ENCODE measurements around the gene DALRD3.

DALRD3 gene

GRCh38 chr3:49016414-49017228, 1.8 kb downstream of the DALRD3 start:
- TF ChIP-seq ZNF274 (IDR thresholded peaks at IDR 0.05; ENCODE audit: low read depth, low read length) = no peak
- no peak overlapping the region for H3K4me3 ChIP-seq (ENCODE audit: low read length)

- no peak for TF ChIP-seq ZNF274 (IDR thresholded peaks at IDR 0.05; ENCODE audit: low read depth, low read length)
- H3K4me3 ChIP-seq (ENCODE audit: low read length) = no peak overlapping the region
These were observed 2.6 kb downstream of the DALRD3 start for GRCh38 chr3:49015765-49016164.

DNA sequence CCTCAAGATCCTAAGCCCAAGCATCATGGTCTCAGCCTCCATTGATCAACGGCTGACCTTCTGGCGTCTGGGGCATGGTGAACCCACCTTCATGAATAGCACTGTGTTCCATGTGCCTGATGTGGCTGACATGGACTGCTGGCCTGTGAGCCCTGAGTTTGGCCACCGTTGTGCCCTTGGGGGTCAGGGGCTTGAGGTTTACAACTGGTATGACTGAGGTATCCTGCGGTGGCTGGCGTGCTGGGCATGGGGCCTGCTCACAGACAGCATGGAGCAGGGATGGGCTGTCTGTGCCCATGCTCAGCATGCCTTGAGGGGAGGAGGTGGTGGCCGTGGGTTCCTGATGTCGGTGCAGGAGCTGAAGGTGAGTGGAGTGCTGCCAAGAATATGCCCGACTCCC, 3.3 kb downstream of the DALRD3 start:
- H3K4me3 ChIP-seq (ENCODE audit: low read length) = no peak overlapping the region
- no peak for TF ChIP-seq ZNF274 (IDR thresholded peaks at IDR 0.05; ENCODE audit: low read depth, low read length)

GRCh38 chr3:49013738-49014660, 4.4 kb downstream of the DALRD3 start:
- no peak overlapping the region for H3K4me3 ChIP-seq (ENCODE audit: low read length)
- TF ChIP-seq ZNF274 (IDR thresholded peaks at IDR 0.05; ENCODE audit: low read depth, low read length) = no peak

DNA sequence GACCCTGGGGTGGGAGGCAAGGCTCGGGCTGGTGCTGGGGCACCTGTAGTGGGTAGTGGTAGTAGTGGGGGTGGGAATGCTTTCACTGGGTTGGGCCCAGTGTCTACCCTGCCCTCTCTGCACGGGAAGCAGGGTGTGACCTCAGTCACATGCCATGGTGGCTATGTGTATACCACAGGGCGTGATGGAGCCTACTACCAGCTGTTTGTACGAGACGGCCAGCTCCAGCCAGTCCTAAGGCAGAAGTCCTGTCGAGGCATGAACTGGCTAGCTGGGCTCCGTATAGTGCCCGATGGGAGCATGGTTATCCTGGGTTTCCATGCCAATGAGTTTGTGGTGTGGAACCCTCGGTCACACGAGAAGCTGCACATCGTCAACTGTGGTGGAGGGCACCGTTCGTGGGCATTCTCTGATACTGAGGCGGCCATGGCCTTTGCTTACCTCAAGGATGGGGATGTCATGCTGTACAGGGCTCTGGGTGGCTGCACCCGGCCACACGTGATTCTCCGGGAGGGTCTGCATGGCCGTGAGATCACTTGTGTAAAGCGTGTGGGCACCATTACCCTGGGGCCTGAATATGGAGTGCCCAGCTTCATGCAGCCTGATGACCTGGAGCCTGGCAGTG, 5.2 kb downstream of the DALRD3 start:
- no peak for TF ChIP-seq ZNF274 (IDR thresholded peaks at IDR 0.05; ENCODE audit: low read depth, low read length)
- no peak overlapping the region for H3K4me3 ChIP-seq (ENCODE audit: low read length)

DNA sequence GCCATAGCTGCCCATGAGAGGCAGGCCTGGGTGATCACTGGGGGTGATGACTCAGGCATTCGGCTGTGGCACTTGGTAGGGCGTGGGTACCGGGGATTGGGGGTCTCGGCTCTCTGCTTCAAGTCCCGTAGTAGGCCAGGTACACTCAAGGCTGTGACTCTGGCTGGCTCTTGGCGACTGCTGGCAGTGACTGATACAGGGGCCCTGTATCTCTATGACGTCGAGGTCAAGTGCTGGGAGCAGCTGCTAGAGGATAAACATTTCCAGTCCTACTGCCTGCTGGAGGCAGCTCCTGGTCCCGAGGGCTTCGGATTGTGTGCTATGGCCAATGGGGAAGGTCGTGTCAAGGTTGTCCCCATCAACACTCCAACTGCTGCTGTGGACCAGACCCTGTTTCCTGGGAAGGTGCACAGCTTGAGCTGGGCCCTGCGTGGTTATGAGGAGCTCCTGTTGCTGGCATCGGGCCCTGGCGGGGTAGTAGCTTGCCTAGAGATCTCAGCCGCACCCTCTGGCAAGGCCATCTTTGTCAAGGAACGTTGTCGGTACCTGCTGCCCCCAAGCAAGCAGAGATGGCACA, 5.9 kb downstream of the DALRD3 start:
- H3K4me3 ChIP-seq (ENCODE audit: low read length) = no peak overlapping the region
- no peak for TF ChIP-seq ZNF274 (IDR thresholded peaks at IDR 0.05; ENCODE audit: low read depth, low read length)

- TF ChIP-seq ZNF274 (IDR thresholded peaks at IDR 0.05; ENCODE audit: low read depth, low read length) = no peak
- H3K4me3 ChIP-seq (ENCODE audit: low read length) = no peak overlapping the region
These were observed 9.0 kb downstream of the DALRD3 start for GRCh38 chr3:49009396-49009795.

- peak overlapping the region; percentile 91; the same call in 1 of the 2 replicates for H3K4me3 ChIP-seq (ENCODE audit: low read length)
These were observed 9.8 kb downstream of the DALRD3 start for GRCh38 chr3:49008627-49009026.

DNA sequence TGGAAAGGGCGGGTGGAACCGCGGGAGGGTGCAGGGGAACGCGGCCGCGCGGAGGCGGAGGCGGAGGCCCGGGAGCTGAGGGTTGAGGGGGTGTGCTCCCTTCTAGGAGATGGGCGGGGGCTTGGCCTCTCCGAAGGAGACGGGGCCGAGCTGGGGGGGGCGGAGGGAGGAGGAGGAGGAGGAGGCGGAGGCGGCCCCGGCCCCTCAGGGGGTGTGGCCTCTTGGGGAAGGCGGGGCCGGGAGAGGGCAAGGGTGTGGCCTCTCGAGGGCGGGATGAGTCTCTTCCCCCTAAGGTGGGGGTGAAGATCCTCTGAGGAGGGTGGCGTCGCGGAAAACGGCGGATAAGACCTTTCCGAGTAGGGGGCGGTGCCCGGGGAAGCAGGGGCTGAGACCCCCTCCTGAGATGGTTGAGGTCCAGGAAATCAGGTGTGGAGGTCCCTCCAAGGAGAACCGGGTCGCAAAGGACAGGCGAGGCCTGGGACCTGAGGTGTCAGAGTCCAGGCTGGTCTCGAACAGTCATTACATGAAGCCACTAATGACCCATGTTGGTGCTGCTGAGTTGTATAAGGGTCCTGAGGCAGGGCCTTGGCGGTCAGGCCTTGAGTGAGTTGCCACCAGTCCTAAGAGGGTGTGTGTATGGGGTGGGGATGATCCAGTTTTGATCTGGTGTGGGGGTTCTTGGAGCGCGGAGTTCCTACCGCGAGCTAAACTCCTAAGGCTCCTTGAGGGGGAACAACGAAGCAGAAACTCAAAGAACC, 10.4 kb downstream of the DALRD3 start:
- peak overlapping the region; percentile 91 for H3K4me3 ChIP-seq (ENCODE audit: low read length)
- no peak for TF ChIP-seq ZNF274 (IDR thresholded peaks at IDR 0.05; ENCODE audit: low read depth, low read length)

- peak within 1 kb of the TSS; percentile 91 for H3K4me3 ChIP-seq (ENCODE audit: low read length)
- TF ChIP-seq ZNF274 (IDR thresholded peaks at IDR 0.05; ENCODE audit: low read depth, low read length) = no peak
These were observed 11.2 kb downstream of the DALRD3 start, which contains the start of gene WDR6 for GRCh38 chr3:49007068-49007770. WDR6 (plus strand) TSS chr3:49007391; CDS start chr3:49007432, 41 bp downstream.

DNA sequence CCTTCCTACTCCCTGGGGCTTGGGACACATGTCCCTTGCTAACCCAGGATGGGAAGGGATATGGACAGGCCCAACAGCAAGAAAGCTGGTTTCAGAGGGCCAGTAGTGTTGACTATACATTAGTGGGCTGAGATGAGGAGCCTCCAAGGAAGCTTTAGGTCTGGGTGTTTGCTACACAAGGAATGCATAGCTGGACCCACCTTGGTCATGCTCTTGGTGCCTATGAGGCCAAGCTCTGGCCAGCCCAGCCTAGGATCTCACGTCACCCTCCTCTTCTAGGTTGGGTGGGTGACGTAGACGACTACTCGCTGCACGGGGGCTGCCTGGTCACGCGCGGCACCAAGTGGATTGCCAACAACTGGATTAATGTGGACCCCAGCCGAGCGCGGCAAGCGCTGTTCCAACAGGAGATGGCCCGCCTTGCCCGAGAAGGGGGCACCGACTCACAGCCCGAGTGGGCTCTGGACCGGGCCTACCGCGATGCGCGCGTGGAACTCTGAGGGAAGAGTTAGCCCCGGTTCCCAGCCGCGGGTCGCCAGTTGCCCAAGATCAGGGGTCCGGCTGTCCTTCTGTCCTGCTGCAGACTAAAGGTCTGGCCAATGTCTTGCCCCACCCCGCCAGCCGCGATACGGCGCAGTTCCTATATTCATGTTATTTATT, 11.8 kb downstream of the DALRD3 start:
- TF ChIP-seq ZNF274 (IDR thresholded peaks at IDR 0.05; ENCODE audit: low read depth, low read length) = no peak

DNA sequence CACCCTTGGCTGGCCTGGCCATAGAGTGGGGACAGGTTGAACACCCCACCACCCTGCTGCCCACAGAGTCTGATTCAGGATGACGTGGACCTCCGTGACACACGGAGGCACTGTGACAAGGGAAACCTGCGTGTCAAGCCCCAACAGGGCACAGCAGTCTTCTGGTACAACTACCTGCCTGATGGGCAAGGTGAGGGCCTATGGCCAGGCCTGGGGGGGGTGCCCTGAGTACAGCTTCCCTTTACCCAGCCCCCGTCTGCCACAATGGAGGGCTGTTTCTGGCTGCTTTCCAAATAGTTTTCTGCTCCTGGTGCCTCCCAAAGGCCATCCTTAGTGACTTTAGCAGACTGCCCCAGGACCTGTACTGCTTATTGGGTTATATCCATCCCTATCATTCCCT, 12.4 kb downstream of the DALRD3 start:
- TF ChIP-seq ZNF274 (IDR thresholded peaks at IDR 0.05; ENCODE audit: low read depth, low read length) = no peak
- H3K4me3 ChIP-seq (ENCODE audit: low read length) = no peak overlapping the region; the same call in 1 of the 2 replicates

More for the DNA sequence above, 11.8 kb downstream of the DALRD3 start:
- peak overlapping the region; percentile 72; the same call in 1 of the 2 replicates for H3K4me3 ChIP-seq (ENCODE audit: low read length)

Data from GM08714 (cell line).